Left ventricle myocardium inferior (tissue), 1 donor: Measurements from ENCODE around the gene UBE2QL1. TPM values are rescaled to one million over a fixed set of nuclear protein-coding genes. Genes with fewer than 3 reads are reported as not detected.

Experiments
- DNase-seq: peaks from one replicate; pipeline ENCODE4 v3.0.0-alpha.2; 2020
- H3K27ac ChIP-seq: fragments of 200-600 bp; replicated peaks from 2 replicates; pipeline ENCODE4 v1.8.0; 2021
- H3K27me3 ChIP-seq: fragments of 200-600 bp; 2 replicates; pipeline ENCODE4 v1.8.0; 2021; ENCODE audit warnings: low read depth
- H3K36me3 ChIP-seq: fragments of 200-600 bp; 2 replicates; pipeline ENCODE4 v1.8.0; 2021
- H3K4me1 ChIP-seq: fragments of 200-600 bp; 2 replicates; pipeline ENCODE4 v1.8.0; 2021
- H3K4me3 ChIP-seq: fragments of 200-600 bp; 2 replicates; pipeline ENCODE4 v1.8.0; 2021; ENCODE audit warnings: mild to moderate bottlenecking, moderate library complexity
- H3K9me3 ChIP-seq: fragments of 200-600 bp; replicated peaks from 2 replicates; pipeline ENCODE4 v1.8.0; 2021
- intact Hi-C: fragments of 100-400 bp; cut with micrococcal nuclease; formaldehyde crosslinking; loops from one replicate; pipeline ENCODE4 v1.11.0; 2022
- total RNA-seq: library from RNA; stranded (reverse); fragmentation: NEBNext Ultra II Directional; extraction: Animal tissue kit (Norgen Biotek cat#: 25700); gene quantifications from one replicate; pipeline ENCODE4 v1.2.1, GENCODE V29; 2021
- TF ChIP-seq, protein P1 (sequence below): fragments of 200-600 bp; IDR thresholded peaks from 2 replicates; pipeline ENCODE4 v1.8.0; 2021; ENCODE audit warnings: antibody characterized with exemption, mild to moderate bottlenecking, borderline replicate concordance
- donor health status: DM: no; HTN: yes; CAD: no; lungs with severe emphysema.

Gene UBE2QL1
- total RNA-seq, 1 donor from 2014 or later: 25.5 TPM

DNA sequence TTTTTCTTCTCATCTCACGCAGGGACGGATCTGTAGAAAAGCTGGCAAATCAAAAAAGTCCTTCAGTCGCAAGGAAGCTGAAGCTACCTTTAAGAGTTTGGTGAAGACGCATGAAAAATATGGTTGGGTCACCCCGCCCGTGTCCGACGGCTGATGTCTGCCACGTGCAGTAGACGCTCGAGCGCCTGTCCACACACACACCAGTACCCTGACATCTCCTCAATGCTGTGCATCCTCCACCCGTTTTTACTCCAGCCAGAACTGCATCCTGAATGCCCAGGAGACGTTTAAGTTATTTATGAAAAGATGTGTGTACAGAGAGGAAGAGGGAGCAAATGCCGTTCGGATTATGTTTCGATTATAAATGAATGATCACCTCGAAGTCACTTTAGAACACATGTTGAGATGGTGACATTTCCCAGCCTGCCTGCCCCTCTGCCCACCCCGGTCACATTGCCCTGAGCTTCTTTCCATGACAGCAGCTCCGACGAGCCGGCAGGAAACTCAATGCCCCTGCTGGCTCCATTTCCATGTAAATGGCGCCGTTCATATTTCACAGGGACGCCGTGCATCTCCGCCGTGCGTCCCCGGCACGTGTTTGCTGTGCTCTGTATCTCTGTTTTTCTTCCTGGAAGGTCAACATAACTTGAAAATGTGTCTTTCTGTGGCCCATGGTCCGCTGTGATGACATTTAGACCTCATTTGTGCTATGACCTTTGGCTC lies 42.7 kb downstream of the UBE2QL1 start:
- Histone ChIP-seq H3K9me3 (no peaks in the 10 kb centered on the region), H3K27me3 (no peaks in the 10 kb centered on the region), H3K4me1 (peaks cover 49% of the 10 kb centered on the region), H3K27ac (no peak overlapping the region), H3K4me3 (no peak overlapping the region), H3K36me3 (peaks cover 13% of the 10 kb centered on the region)
- intact Hi-C loops: loop anchor here (5.0 kb wide), 1 partner anchor 239 kb away; no protein-coding TSS in a partner anchor
- TF ChIP-seq, protein P1, sequence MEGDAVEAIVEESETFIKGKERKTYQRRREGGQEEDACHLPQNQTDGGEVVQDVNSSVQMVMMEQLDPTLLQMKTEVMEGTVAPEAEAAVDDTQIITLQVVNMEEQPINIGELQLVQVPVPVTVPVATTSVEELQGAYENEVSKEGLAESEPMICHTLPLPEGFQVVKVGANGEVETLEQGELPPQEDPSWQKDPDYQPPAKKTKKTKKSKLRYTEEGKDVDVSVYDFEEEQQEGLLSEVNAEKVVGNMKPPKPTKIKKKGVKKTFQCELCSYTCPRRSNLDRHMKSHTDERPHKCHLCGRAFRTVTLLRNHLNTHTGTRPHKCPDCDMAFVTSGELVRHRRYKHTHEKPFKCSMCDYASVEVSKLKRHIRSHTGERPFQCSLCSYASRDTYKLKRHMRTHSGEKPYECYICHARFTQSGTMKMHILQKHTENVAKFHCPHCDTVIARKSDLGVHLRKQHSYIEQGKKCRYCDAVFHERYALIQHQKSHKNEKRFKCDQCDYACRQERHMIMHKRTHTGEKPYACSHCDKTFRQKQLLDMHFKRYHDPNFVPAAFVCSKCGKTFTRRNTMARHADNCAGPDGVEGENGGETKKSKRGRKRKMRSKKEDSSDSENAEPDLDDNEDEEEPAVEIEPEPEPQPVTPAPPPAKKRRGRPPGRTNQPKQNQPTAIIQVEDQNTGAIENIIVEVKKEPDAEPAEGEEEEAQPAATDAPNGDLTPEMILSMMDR: no peak
- no peak for DNase-seq

DNA sequence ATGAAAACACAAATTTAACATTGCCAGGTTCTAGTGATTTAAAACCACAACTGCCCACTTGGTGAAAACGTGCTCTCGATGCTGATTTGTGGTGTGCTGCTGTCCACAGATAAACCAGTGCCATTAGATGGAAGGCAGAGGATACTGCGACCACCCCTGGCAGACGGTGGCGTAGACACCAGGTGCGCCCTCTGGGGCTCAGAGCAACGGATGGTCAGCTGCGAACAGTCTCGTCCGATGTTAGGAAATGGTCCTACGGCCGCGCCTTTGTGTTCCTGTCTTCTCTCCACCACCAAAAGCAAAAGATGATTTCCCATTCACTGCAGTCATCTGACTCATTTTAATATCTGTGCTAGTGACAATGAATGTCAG lies 43.2 kb downstream of the UBE2QL1 start:
- intact Hi-C loops: loop anchor here (5.0 kb wide), 1 partner anchor 240 kb away; no protein-coding TSS in a partner anchor
- no peak for DNase-seq
- TF ChIP-seq, protein P1: no peak

DNA sequence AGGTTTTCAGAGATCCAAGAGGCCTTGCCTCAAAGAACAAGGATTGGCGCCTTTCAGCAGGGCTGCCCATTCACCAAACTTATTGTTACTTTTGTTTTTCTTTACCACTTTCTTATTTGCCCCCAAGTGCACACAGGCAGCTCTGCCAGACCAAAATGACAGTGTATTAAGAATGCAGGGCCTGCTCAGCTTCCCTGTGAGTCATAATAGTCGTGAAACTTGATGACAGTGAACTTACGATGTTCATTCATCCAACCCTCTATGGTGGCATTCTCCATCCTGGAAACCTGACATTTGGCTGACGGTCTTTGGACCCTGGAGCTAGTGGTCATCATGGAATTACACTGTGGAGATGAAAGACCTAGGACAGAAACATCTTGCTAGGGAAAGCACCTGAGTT lies 44.3 kb downstream of the UBE2QL1 start:
- H3K4me3 ChIP-seq: no peak overlapping the region
- intact Hi-C loops: loop anchor here (5.0 kb wide), 1 partner anchor 241 kb away; no protein-coding TSS in a partner anchor

More for the DNA sequence above, 43.2 kb downstream of the UBE2QL1 start:
- Histone ChIP-seq H3K9me3 (no peaks in the 10 kb centered on the region), H3K27me3 (no peaks in the 10 kb centered on the region), H3K4me3 (no peak overlapping the region), H3K27ac (no peak overlapping the region), H3K36me3 (peaks cover 13% of the 10 kb centered on the region), H3K4me1 (peaks cover 51% of the 10 kb centered on the region)

DNA sequence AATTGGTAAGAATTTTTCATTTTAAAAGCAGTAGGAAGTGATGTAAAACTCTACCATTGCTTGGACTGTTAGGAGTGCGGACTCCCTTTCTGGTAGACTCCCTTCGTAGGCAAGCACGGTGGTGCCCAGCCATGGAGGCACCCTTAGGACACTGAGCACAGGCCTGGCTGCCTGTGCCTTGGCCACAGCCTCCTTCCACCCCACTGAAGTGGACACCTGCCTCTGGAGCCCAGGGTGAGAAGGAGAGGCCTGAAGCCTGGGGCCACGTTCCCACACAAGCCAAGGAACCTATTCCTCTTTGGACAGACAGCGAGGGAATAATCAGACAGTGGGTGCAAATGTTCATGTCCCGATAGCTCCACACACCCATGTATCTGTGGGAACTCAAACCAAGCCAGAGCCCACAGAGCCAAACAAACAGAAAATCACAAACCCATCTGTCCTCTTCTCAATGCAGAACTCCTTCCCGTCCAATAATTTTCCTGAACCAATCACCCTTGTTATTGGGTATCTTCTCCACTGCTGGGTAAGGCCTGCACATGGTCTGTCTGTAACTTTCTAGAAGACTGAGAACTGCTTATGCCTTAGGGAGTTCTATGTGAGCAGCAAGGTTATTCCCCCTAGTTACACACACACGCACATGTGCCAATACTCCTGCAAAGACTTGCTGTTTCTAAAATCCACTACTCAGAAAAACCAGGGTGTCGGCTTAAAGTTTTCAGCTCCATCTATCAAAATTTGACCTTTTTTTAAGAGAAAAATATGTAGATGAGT lies 45.2 kb downstream of the UBE2QL1 start:
- Histone ChIP-seq H3K9me3 (no peaks in the 10 kb centered on the region), H3K4me1 (peaks cover 44% of the 10 kb centered on the region), H3K27me3 (no peaks in the 10 kb centered on the region), H3K4me3 (no peak overlapping the region), H3K27ac (no peak overlapping the region), H3K36me3 (peaks cover 13% of the 10 kb centered on the region)
- intact Hi-C loops: loop anchor here (5.0 kb wide), 1 partner anchor 242 kb away; no protein-coding TSS in a partner anchor
- TF ChIP-seq, protein P1: no peak
- no peak for DNase-seq

More for the DNA sequence above, 44.3 kb downstream of the UBE2QL1 start:
- Histone ChIP-seq H3K27me3 (no peaks in the 10 kb centered on the region), H3K27ac (no peak overlapping the region), H3K36me3 (peaks cover 13% of the 10 kb centered on the region), H3K4me1 (peaks cover 49% of the 10 kb centered on the region), H3K9me3 (no peaks in the 10 kb centered on the region)
- no peak for DNase-seq
- TF ChIP-seq, protein P1: no peak

DNA sequence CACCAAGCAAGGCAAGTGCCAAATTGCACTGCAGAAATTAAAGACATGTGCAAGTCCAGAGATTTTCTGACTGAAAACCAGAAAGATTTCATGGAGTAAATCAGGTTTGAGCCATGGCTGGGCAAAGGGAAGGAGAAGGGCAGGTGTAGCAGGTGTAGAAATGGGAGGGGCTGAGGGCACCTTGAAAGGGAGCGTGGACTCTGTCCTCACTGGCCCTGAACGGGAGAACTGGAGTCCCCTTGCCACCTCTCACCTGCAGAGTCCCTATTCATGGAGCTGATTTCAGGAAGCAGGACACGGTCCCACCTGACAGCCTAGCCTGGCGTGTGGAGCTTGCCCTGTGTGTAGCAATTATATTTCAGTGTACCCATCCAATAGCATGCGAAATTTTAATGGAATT lies 46.3 kb downstream of the UBE2QL1 start:
- intact Hi-C loops: loop anchor here (5.0 kb wide), 1 partner anchor 243 kb away; no protein-coding TSS in a partner anchor

More for the DNA sequence above, 46.3 kb downstream of the UBE2QL1 start:
- Histone ChIP-seq H3K27me3 (no peaks in the 10 kb centered on the region), H3K9me3 (no peaks in the 10 kb centered on the region), H3K27ac (no peak overlapping the region), H3K4me1 (peaks cover 40% of the 10 kb centered on the region), H3K36me3 (peaks cover 13% of the 10 kb centered on the region), H3K4me3 (no peak overlapping the region)
- DNase-seq: no peak
- TF ChIP-seq, protein P1: no peak
